NCI-H2029 treated with DMSO at 0.1 percent for 48 hours (cell line): ENCODE results near the gene L3MBTL3.
"Not testable (repeated sequence)": the region's sequence is repeated elsewhere in the genome, so short reads cannot be mapped to it uniquely, and the experiment has no call there.

Source experiments
- DNase-seq: peaks from one replicate; lab custom pipeline; 2025; lab: John Stamatoyannopoulos, UW

Gene L3MBTL3

DNA sequence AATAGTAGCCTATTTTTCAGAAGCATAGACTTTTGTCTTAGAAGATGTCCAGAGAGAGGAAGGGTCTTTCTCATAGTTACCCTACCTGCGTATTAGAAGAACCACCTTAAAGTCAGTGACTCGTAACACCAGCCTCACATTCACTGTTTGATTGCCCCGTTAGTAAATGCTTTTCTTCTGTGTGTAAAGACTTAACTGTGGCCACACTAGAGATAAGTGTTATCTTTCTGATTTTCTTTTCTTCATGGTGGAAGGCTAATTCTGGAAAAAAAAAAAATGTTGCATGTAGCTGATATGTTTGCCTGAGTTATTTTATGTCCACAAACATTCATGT, 120.5 kb downstream of the L3MBTL3 start:
- no peak for DNase-seq

DNA sequence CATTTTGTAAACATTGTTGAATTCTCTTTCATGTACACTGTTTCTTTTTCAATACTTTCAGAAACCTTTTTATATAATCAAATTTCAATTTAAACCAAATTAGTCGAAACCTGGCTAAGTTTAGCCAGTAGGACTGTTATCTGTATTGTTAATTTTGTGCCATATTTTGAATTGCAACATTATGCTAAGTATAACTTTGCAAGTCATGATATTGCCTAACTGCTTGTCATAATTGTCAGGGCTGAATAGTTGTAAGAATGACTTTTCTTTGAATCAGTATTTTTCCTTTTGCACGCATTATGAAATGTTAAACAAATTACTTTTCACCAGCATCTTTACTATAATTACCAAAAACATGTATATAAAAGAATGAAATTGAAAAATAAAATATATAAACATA, 121.7 kb downstream of the L3MBTL3 start:
- DNase-seq: no peak

DNA sequence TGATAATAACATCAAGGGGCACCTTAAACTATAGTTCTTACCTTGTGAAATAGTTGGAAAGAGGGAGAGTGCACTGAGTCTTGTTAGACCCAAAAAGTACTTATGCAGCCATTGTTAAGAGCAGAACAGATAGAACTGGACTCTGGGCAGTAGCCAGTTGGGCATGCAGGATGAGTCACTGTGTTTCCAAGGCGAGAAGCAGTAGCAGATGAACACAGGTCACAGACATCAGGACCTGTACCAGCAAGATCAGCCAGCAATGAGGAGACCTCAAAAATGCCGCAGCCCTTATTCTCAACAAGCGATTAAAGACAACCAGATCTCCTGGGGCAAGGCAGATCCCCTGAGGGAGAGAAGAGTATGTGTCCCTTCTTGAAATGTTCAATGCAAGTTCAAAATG, 125.3 kb downstream of the L3MBTL3 start:
- DNase-seq: no peak

DNA sequence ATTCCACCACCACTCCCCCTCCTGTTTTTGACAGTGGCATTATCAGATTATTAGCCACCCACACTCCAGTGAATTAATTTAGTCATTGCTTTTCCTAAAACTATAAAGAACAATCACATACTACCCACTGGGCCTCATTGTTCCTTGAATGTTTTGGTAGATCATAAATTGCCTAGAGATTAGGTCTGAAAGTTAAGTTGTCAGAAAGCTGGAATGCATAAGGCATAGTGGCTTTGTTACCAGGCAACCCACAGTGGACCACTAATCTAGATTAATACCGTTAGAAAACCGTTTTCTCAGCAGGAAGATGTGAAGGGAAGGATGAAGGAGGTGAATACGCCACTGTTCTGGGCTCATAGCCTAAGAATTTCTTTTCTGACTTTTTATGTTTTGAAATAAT, 128.7 kb downstream of the L3MBTL3 start:
- DNase-seq: no peak

DNA sequence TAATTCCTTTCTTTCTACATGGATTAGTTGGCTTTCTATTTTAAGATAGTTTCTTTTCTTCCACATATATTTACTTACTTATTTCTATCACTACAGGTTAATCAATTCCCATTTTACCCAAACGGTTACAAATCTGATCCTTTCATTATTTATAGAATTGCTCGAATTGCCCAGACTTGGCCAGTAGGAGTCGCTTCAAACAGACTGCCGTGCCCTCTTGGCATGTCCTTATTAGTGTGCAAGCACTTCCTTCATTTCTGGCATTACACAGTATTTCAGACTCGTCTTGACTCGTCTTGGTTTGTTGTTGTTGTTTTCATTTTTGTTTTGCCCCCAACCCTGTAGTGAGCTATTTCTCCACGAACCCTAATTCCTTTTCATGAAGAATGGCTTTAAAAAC, 129.8 kb downstream of the L3MBTL3 start:
- DNase-seq: no peak

DNA sequence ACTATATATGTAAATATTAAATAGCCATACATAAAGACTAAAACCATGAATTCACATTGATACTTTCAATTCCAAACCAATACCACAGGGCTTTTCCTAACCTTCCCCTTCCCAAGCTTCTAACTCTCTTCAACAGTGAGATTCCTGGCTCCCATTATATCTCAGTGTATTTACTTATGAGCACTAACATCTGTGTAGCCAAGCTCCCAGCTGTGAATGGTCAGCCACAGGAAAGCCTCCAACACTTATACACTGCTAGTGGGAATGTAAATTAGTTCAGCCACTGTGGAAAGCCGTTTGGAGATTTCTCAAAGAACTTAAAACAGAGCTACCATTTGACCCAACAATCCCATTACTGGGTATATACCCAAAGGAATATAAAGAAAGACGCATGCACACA, 130.6 kb downstream of the L3MBTL3 start:
- not testable (repeated sequence) for DNase-seq

DNA sequence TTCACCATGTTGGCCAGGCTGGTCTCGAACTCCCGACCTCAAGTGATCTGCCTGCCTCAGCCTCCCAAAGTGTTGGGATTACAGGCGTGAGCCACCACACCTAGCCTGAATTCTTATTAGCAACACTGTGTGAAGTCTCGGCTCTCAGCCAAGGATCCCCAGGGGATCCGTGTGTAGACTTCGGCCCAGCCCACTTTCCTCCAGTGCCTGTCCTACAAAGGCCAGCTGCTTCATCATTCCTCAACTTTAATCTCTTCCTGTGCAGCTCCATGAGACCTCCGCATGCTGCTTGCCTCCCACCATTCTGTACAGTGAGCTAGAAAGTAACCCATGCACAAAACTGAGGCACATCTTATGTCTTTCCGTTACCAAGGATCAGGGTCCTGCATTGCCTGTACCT, 132.5 kb downstream of the L3MBTL3 start:
- no peak for DNase-seq

DNA sequence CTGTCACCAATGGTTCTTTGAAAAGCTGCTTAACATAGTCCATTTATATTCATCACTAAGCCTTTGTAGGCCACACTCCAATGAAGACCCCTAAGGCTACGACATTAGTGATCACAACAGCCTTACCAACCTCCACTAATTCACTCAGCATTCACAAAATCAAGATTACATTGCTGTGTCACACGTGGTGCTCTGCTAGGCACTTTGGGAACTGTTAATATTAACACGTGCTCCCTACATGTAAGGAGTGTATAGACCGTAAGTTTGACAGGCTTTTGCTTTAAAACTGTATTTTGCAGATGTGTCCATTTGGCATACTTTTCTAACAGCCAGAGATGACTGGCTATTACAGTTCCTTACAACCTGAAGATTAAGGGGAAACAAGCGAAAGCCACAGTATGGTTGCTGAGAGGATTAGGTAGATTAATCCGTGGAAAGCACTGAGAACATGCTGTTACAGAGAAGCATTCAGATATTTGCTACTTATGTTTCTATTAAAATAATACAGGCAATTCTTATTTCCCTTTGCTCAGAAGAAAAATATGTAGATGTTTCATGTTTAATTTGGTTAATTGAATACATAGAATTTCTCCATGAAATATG, 134.6 kb downstream of the L3MBTL3 start:
- no peak for DNase-seq

DNA sequence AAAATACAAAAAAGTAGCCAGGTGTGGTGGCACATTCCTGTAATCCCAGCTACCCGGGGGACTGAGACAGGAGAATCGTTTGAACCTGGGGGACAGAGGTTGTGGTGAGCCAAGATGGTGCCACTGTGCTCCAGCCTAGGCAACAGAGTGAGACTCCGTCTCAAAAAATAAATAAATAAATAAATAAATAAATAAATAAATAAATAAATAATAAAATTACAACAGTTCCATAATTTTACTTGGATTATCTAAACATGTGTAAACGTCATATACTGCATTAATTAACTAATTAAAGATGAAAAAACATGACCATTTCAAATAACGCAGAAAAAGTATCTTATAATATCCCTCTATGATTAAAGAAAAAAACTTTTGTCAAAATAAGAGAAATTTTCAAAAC, 138.5 kb downstream of the L3MBTL3 start:
- no peak for DNase-seq

DNA sequence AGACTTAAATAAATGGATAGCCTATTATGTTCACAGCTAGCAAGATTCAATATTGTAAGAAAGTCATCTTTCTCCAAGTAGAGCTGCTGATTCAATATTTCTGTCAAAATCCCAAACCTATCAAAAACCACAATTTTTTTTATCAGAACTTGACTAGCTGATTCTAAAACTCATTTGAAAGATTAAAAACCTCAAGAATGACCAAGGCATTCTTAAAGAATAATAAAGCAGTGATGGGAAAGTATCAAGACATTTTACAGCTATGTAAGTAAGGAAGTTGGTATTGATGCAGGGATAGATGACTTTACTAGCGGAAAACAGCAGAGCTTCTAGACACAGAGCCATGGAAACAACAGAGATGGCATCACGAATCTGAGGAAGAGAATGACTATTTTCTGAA, 139.7 kb downstream of the L3MBTL3 start:
- no peak for DNase-seq

DNA sequence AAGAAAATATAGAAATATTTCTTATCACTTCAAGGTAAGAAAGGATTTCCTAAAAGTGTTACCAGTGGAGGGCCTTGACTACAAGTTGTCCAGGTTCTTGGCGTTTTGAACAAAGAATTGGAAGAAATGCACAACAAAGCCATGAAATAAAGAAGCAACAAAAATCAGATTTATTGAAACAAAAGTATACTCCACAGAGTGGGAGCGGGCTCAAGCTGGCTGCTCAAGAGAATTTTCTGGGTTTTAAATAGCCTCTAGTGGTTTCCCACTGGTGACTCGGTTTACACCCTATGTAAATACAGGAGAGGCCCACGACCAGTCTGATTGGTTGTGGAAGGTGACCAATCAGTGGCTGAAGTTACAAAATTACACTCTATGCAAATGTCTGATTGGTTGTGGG, 140.2 kb downstream of the L3MBTL3 start:
- DNase-seq: no peak

DNA sequence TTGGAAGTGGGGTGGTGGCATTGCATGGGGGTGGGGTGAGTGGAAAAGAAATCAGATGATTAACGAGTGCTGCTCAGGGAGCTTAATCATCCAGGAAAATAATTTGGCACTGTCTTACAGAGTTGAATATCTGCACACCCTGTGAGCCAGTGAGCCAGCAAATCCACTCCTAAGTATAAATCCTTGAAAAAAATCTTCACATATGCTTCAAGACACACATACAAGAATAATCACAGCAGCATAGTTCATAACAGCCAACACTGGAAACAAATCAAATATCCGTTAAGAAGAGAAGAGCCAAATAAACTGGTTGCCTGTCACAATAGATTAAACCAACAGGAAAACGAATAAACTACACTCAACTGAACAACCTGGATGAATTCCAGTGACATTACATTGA, 141.6 kb downstream of the L3MBTL3 start:
- no peak for DNase-seq

DNA sequence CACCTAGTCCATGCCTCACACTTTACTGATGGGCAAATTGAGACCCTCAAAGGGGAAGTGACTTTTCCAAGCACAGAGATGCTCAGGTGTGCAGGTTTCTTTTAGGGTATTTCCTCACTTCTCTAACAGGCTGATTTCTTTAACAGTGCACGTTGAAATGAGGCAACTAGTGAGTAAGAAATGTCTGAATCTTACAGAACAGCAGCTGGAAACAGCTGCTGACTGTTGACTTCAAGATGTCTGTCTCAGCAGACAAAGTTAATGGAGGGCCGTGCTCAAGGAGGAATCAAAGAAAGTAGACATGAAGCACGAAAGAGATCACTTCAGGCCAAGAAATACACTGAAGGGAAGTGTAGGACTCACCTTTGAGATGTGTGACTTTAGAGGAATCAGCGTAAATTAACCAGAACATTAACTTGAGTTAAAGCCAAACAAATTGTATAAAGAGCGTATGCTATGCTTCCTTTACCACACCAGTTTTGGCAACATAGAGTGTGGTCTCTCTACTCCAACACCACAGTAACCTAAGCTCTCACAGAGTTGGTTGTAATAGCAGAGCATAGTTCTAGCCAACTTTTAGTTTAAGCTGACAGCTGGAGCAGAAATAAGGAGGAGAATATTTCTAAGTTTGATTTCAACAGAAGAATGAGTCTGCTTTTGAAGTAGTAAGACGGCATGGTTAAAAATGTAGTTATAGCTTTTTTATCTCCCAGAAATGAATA, 143.5 kb downstream of the L3MBTL3 start:
- DNase-seq: no peak

DNA sequence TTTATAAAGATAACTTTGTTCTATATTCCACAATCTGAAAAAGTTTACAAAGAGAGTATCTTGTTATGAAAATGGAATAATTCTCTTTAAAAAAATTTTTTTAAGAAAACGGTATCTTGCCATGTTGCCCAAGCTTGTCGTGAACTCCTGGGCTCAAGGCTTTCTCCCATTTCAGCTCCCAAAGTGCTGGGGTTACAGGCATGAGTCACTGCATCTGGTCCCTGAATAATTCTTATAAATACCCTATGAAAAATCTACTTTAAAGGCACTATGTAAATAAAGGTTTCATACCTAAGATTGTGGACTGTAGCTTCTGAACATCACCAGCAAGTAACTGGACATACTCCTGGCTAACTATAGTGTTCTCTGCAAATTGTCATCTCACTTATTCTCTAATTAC, 144.0 kb downstream of the L3MBTL3 start:
- DNase-seq: no peak

DNA sequence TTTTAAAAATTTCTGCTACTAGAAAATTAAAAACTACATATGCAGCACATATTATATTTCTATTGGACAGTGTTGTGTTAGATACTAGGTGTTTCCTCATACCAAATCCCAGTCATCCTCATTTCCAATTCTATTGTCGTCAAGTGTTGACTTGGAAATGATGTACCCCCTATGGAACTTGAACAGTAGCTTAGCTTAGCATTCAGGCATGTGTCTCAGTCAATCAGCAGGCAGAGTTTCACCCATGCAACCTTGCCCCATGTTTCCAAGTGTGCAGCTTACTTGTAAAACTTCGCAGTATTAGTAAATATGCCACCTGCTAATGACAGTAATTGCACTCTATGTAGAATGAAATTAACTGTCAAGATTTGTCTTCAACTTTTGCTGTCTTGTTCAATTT, 144.9 kb downstream of the L3MBTL3 start:
- DNase-seq: no peak

DNA sequence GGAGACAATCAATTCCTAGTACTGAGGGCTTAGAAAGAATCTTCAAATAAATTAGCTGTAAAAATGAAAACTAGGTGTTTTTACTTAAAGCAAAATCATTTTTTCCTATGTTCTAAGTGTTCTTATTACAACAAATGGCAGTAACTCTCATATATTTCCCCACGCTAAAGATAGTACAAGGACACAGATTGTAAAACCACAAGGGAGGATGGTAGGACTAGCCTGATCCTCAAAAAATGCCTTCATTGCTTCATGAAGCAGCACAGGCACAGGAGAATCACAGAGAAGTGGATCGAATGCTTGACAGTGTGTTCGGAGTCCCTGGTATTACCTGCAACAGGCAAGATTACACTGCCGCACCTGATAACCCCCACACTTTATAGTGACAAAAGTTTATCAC, 145.9 kb downstream of the L3MBTL3 start:
- no peak for DNase-seq

DNA sequence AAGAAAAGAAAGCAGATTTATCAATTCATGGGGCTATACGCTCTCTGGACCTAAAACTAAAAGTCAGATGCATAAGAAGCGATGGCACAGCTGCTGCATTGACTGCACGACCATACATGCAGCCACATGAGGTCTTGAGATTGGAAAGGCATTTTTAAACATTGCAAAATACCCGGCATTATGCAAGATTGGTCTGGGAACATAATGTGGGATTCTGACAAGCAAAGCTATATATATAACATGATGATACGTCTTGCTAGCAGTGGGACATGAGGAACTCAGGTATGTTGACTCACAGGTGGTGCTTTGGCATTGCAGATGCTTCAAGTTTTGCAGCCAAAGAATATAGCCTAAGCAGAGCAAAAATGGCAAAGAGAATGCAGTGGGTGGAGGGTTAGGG, 149.3 kb downstream of the L3MBTL3 start:
- no peak for DNase-seq

DNA sequence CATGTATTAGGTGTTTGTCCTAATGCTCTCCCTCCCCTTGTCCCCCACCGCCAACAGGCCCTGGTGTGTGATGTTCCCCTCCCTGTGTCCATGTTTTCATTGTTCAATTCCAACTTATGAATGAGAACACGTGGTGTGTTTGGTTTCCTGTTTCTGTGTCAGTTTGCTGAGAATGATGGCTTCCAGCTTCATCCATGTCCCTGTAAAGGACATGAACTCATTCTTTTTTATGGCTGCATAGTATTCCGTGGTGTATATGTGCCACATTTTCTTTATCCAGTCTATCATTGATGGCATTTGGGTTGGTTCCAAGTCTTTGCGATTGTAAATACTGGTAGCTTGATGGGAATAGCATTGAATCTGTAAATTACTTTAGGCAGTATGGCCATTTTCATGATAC, 151.8 kb downstream of the L3MBTL3 start:
- not testable (repeated sequence) for DNase-seq

DNA sequence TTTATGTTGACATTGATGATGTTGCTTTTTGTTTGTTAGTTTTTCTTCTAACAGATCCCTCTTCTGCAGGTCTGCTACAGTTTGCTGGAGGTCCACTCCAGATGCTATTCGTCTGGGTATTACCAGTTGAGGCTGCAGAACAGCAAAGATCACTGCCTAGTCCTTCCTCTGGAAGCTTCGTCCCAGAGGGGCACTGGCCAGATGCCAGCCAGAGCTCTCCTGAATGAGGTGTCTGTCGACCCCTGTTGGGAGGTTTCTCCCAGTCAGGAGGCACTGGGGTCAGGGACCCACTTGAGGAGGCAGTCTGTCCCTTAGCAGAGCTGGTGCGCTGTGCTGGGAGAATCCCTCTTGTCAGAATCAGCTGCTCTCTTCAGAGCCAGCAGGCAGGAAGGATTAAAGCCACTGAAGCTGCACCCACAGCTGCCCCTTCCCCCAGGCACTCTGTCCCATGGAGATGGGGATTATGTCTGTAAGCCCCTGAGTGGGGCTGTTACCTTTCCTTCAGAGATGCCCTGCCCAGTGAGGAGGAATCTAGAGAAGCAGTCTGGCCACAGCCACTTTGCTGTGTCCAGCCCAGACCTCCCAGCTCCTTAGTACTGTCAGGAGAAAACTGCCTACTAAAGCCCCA, 155.1 kb downstream of the L3MBTL3 start:
- DNase-seq: not testable (repeated sequence)

DNA sequence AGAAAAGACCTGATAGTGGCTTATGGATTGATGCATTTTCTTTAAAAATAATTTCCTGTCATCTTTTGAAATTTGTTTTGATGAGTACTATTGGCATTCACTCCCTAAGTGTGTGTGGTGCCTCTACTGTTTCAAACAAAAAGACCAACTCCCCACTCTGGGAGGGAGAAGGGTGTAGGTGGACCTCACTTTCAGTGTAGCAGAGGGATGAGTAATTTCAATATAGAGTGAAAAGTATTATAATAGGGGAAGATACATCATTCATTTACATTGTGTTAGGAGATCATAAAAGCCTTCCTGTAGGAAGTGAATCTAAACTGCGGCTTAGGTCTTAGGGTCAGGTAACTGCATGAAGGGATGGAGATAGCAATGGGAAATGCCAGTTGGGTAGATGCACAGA, 158.0 kb downstream of the L3MBTL3 start:
- DNase-seq: no peak

DNA sequence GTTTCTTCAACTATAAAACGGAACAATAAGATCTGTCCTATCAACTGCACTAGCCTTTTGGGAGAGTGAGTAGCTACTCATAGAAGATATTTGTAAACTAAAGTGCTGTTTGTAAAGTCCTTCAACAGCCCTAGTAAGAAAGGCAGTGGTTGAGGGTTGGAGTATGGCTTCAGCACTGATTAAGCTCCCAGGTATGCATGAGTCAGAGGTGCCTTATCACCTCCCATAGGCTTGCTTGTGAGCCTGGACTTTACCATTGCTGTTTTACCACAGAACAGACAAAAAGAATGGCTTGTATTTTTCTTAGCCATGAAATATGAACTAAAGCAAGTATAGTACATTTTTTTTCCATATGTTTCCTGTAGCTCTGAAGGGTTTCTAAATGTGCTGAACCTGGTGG, 160.3 kb downstream of the L3MBTL3 start:
- DNase-seq: no peak

DNA sequence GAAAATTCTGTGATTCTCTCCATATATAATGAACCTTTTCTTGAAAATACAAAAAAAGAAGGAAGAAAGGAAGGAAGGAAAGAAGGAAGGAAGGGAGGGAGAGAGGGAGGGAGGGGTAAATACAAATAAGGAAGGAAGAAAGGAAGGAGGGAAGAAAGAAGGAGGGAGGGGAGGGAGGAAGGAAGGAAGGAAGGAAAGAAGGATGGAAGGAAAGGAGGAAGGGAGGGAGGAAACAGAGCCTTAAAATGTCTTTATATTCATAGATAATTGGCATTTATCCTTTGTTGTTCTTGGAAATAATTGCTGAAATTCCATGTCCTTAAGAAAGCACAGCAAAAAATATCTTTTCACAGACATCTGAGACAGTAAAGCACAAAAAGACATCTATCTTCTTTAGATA, 164.1 kb downstream of the L3MBTL3 start:
- no peak for DNase-seq

DNA sequence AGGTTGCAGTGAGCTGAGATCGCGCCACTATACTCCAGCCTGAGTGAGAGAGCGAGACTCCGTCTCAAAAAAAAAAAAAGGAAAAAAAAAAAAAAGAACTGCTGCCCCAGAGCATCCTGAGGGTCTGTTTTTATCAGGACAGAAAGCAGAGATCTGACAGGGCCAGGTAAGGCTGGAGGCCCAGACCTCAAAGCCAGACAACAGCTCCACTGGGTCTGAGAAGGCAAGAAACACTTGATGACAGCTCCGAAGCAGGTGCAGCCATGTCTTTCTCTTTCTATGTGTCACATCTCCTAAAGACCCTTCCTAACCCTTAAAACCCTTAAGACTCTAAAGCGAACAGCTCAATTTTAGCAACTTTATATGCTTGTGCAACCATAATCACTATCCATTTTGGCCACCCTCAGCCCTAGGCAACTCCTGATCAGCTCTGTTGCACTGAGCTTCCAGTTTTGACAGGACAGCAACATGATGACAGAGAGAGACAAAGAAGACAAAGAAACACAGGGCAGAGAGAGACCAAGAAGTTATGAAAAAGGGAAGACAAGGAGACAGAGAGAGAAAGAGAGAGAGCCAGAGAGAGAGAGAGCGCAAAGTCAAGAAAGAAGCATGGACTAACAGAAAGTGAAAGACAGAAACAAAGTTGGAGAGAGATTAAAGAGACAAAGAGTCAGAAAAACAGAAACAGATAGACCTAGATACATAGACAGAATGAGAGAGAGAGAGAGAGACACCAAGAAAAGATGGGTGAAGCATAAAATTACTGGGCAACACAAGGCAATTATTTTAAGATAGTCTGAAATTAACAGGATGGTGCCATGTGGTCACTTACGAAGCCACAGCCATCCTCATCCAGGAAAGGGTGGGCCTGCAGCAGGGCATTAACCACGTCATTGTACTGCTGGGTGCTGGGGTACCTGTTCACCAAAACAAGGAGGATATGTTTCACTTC, 165.2 kb downstream of the L3MBTL3 start:
- DNase-seq: no peak
